BE2C (cell line): Measurements from ENCODE around the gene PSMA3.

Experiments used
- DNase-seq: peaks from one replicate; pipeline ENCODE4 v3.0.0-alpha.2; 2020
- H3K27me3 ChIP-seq: fragments of 250-450 bp; sonication (Bioruptor Pico); 2 replicates; pipeline ENCODE4 v1.5.1; 2020; ENCODE audit warnings: mild to moderate bottlenecking
- H3K36me3 ChIP-seq: fragments of 250-450 bp; sonication (Bioruptor Pico); 2 replicates; pipeline ENCODE4 v1.5.1; 2020; ENCODE audit warnings: mild to moderate bottlenecking
- H3K4me1 ChIP-seq: fragments of 250-450 bp; sonication (Bioruptor Pico); 2 replicates; pipeline ENCODE4 v1.5.1; 2020
- H3K4me3 ChIP-seq: 2 replicates; pipeline ENCODE4 v1.5.1; 2011; ENCODE audit warnings: low read depth, low read length
- H3K9me3 ChIP-seq: fragments of 250-450 bp; sonication (Bioruptor Pico); 2 replicates; pipeline ENCODE4 v1.5.1; 2020
- TF ChIP-seq, protein P1 (sequence below): IDR thresholded peaks from 2 replicates; pipeline ENCODE4 v1.5.1; 2012; ENCODE audit warnings: mild to moderate bottlenecking, low read depth, low read length

PSMA3 gene

DNA sequence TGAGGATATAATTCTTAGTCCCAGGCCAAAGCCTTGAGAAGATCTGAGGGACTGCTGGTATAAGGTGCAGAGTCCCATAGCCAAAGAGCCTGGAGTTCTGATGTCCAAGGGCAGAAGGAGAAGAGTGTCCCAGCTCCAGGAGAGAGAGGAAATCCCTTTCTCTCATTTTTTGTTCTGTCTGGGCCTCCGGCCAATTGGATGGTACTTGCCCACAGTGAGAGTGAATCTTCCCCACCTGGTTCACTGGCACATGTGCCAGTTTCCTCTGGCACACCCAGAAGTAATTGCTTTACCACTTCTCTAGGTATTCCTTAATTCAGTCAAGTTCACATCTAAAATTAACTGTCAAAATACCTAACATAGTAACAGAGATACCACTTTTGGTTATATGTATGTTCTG, 69.1 kb downstream of the PSMA3 start:
- Histone ChIP-seq H3K36me3 (no peaks in the 10 kb centered on the region), H3K9me3 (no peaks in the 10 kb centered on the region), H3K4me3 (no peak overlapping the region), H3K4me1 (no peaks in the 10 kb centered on the region), H3K27me3 (no peaks in the 10 kb centered on the region)
- TF ChIP-seq, protein P1, sequence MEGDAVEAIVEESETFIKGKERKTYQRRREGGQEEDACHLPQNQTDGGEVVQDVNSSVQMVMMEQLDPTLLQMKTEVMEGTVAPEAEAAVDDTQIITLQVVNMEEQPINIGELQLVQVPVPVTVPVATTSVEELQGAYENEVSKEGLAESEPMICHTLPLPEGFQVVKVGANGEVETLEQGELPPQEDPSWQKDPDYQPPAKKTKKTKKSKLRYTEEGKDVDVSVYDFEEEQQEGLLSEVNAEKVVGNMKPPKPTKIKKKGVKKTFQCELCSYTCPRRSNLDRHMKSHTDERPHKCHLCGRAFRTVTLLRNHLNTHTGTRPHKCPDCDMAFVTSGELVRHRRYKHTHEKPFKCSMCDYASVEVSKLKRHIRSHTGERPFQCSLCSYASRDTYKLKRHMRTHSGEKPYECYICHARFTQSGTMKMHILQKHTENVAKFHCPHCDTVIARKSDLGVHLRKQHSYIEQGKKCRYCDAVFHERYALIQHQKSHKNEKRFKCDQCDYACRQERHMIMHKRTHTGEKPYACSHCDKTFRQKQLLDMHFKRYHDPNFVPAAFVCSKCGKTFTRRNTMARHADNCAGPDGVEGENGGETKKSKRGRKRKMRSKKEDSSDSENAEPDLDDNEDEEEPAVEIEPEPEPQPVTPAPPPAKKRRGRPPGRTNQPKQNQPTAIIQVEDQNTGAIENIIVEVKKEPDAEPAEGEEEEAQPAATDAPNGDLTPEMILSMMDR, result no peak
- DNase-seq, result no peak

- TF ChIP-seq, protein P1, result no peak
- DNase-seq, result no peak
- Histone ChIP-seq H3K4me1 (no peaks in the 10 kb centered on the region), H3K9me3 (no peaks in the 10 kb centered on the region), H3K27me3 (no peaks in the 10 kb centered on the region), H3K36me3 (peaks cover 5% of the 10 kb centered on the region; the same call in 1 of the 2 replicates), H3K4me3 (no peak overlapping the region)
Observed at GRCh38 chr14:58315606-58316005, 71.0 kb downstream of the PSMA3 start.
